Body of pancreas (tissue), 4 donors: Measurements from ENCODE around the gene RAB17. TPM values are rescaled to one million over a fixed set of nuclear protein-coding genes. Genes with fewer than 3 reads are reported as not detected.
A peak's percentile ranks its signal among the peaks of the same experiment; 100 is the strongest.

Source experiments
- ATAC-seq: fragments of 150-250 bp; one replicate; pipeline ENCODE4 v1.9.1; 2016
- DNase-seq, 4 donors: peaks; one replicate each; pipeline ENCODE4 v3.0.0-alpha.2; 2019
- H3K27ac ChIP-seq, 4 donors: fragments of 200-600 bp; sonication (generic); 1 replicate in 3 of 4; 2 replicates in 1 of 4; pipeline versions ENCODE4 v1.5.1 to v1.6.1; 2016 to 2019; ENCODE audit warnings: mild to moderate bottlenecking in 1 of 4, mixed read lengths in 1 of 4, moderate library complexity in 1 of 4
- H3K27me3 ChIP-seq, 2 donors: fragments of 200-600 bp; sonication (generic); one replicate each; pipeline ENCODE4 v1.6.0; 2016; ENCODE audit warnings: mild to moderate bottlenecking in 1 of 2
- H3K36me3 ChIP-seq, 2 donors: fragments of 200-600 bp; sonication (generic); replicated peaks in 1 of 2; 2 replicates each; pipeline ENCODE4 v1.5.1; 2016; ENCODE audit warnings: low read depth in 2 of 2; ENCODE audit not compliant: insufficient read depth in 1 of 2
- H3K4me1 ChIP-seq: fragments of 200-600 bp; sonication (generic); one replicate; pipeline ENCODE4 v1.6.0; 2016
- H3K4me3 ChIP-seq, 2 donors: fragments of 200-600 bp; sonication (generic); 1 replicate in 1 of 2; 2 replicates in 1 of 2; pipeline ENCODE4 v1.5.1; 2016 to 2019
- H3K9me3 ChIP-seq, 3 donors: fragments of 200-600 bp; sonication (generic); 1 replicate in 2 of 3; 2 replicates in 1 of 3; pipeline ENCODE4 v1.5.1; 2016
- CTCF ChIP-seq, 7 experiments: fragments of 450-650 bp in 4 of 7; fragments of 200-600 bp in 3 of 7; sonication (generic) in 3 of 7; IDR thresholded peaks; one replicate each; pipeline ENCODE4 v1.5.1; 2016 to 2019; ENCODE audit warnings: antibody characterized with exemption in 7 of 7
- POLR2A ChIP-seq, 3 donors: fragments of 450-650 bp; IDR thresholded peaks; one replicate each; pipeline ENCODE4 v1.6.1; 2016; ENCODE audit warnings: antibody characterized with exemption in 3 of 3, mild to moderate bottlenecking in 2 of 3
- WGBS, 2 donors: methylation state at CpG; one replicate each; pipeline ENCODE4 v1.1.5; 2017; 5-methylcytosine and 5-hydroxymethylcytosine counted together
- intact Hi-C: fragments of 100-400 bp; cut with DNase I; formaldehyde crosslinking; loops from one replicate; pipeline ENCODE4 v1.15.1; 2023
- total RNA-seq, 2 donors: library from RNA; depleted of rRNA; stranded (reverse); fragments of >200 nt; gene quantifications; one replicate each; pipeline ENCODE4 v1.1.0, GENCODE V29; 2016

Gene RAB17
- total RNA-seq, 2 donors from 2014 or later = 35.3 to 38.9 TPM

DNA sequence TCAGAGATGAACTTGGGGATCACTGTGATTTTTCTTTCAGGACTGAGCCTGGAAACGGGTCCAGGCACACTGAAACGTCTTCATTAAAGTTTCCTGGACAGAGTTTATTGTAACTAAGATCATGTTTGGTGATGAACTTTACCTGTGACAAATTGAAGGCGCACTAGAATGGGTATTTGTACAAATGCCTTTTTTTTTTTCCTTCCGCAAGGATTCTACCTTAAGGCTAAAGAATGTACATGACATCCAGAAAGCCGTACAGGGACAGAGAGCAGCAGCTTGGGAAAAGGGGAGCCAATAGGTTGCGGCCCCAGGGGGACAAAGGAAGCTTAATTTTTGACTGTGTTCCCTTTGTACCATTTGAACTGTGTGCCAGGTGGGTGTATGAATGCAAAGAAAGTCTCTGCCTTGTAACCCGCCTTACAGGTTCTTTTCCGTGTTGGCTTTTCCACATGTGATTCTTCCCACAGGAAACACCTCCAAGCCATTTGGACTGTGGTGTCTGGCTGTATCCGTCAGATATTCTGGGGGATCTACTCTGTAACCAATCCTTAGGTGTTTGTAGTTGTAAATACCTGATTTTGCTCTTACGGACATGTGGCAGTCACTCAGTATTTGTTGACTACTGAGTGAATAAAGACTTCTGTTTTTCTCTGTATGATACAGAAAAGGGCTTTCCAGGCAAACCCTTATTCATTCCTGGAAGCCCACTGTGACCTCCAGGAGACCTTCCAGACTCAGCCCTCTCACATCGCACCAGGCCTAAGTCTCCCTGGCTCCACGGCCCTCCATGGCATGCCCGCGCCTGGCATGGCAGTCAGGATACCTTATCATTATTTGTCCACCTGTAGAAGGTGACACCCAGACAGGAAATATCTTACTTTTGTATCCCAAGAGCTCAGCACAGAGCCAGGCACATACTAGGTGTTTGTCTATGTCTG is 38.0 kb upstream of the RAB17 start:
- 26 to 32% methylated on average over 14 of the region's 14 CpGs for WGBS, 2 donors
- Histone ChIP-seq H3K4me3 (no peak overlapping the region), H3K36me3 (no peaks in the 10 kb centered on the region), H3K27ac (peak overlapping the region; percentile 9 to 60 (median 44)), H3K4me1 (peaks cover 29% of the 10 kb centered on the region), H3K27me3 (no peaks in the 10 kb centered on the region), H3K9me3 (no peaks in the 10 kb centered on the region)
- ATAC-seq (peak; percentile 23), DNase-seq (peak in 3 of 4 donors; percentile 25 to 50 (median 28))
- intact Hi-C loops = no loop called here
- TF ChIP-seq CTCF (IDR thresholded peaks at IDR 0.05) (no peak), POLR2A (IDR thresholded peaks at IDR 0.05) (no peak)

DNA sequence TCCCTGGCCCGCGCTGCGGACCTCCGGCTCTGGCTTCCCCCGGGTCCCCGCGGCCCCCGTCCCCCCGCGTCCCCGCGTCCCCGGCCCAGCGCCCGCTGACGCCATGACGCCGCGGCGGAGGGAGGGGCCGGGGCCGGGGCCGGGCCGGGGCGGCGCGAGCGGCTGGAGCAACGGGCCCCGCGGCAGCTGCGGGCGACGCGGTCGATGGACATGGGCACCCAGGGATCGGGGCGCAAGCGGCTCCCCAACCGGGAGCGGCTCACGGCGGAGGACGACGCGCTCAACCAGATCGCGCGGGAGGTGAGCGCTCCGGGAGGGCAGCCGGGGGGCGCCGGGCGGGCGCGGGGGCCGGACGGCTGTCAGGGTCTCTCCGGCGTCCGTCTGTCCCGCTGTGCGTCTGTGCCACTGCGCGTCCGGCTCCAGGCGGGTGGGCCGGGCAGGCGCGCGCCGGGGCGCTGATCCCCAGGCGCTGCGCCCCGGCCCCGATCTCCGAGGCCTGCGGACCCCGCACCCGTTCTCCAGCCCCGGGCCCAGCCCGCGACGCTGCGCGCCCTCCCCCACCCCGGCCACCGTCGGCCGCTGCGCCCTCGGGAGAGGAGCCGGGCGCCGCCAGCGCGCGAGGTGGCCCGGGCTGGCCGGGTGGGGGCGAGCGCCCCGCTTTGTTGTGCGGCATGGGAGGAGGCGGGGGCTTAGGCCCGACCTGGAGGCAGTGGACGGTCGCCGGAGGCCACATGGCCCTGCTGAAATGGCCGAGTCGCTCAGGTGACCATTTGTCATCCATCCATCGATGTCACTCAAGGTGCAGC is 37.1 kb upstream of the RAB17 start, which contains the start of gene LRRFIP1:
LRRFIP1 (plus strand) TSS at position 147 of the 806 bp plus-strand sequence; CDS start at position 205, 58 bp downstream.
- Histone ChIP-seq H3K4me1 (peaks cover 29% of the 10 kb centered on the region), H3K4me3 (no peak within 1 kb of the TSS), H3K27ac (peak within 1 kb of the TSS; percentile 41 to 60 (median 56)), H3K9me3 (no peaks in the 10 kb centered on the region), H3K27me3 (no peaks in the 10 kb centered on the region), H3K36me3 (no peaks in the 10 kb centered on the region)
- peak; percentile 32 to 54 (median 50) for DNase-seq
- 0 to 2% methylated on average over 7 to 72 of the region's 114 CpGs for WGBS, 2 donors
- intact Hi-C loops = no loop called here
- peak; percentile 79 for ATAC-seq
- peak in 2 of 3 donors; percentile 12 to 26 for TF ChIP-seq POLR2A (IDR thresholded peaks at IDR 0.05)
- peak in 2 of 7 experiments; percentile 15 to 19 for TF ChIP-seq CTCF (IDR thresholded peaks at IDR 0.05)

DNA sequence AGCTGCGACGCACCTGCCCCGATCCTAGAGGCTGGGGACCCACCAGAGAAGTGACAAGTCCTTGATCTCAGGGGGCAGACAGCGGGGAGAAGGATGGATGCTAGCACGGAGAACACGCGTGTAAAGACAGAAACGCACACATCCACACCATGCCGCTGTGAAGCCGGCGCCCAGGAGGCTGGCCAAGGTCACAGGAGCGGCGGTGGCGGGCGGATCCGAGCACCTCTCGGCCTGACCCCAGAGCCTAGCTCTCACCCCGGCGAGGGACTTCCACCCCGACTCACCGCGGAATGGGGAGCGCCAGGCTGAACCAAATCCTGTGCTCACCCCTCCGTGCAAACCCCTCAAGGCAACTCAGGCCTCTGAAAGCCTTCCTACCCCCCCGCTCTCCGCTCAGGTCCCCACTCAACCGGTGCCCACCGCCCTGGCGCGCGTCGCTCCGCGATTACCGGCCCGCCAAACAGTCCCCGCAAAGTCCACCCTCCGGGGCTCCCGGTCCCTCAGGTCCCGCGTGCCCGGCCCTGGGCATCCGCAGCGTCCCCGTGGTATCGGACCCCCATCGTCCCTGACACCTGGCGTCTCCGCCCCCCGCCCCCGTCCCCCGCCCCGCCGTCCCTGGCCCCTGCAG is 36.4 kb upstream of the RAB17 start:
- peak overlapping the region; percentile 41 to 60 (median 56) for H3K27ac ChIP-seq
- no peaks in the 10 kb centered on the region for H3K9me3 ChIP-seq
- peaks cover 29% of the 10 kb centered on the region for H3K4me1 ChIP-seq
- 8 to 34% methylated on average over 12 to 50 of the region's 54 CpGs for WGBS, 2 donors
- TF ChIP-seq CTCF (IDR thresholded peaks at IDR 0.05) = no peak
- TF ChIP-seq POLR2A (IDR thresholded peaks at IDR 0.05) = no peak
- ATAC-seq (peak; percentile 23), DNase-seq (peak in 1 of 4 donors; percentile 45)
- H3K27me3 ChIP-seq = no peaks in the 10 kb centered on the region
- no peaks in the 10 kb centered on the region for H3K36me3 ChIP-seq
- H3K4me3 ChIP-seq = no peak overlapping the region
- intact Hi-C loops = no loop called here

GRCh38 chr2:237625777-237626176 is 35.2 kb upstream of the RAB17 start:
- no peaks in the 10 kb centered on the region for H3K9me3 ChIP-seq
- WGBS, 2 donors = 54 to 89% methylated on average over 3 to 6 of the region's 6 CpGs
- H3K4me3 ChIP-seq = no peak overlapping the region
- H3K27ac ChIP-seq = peak overlapping the region in 2 of 4 donors; percentile 42
- intact Hi-C loops = no loop called here
- no peaks in the 10 kb centered on the region for H3K36me3 ChIP-seq
- DNase-seq (no peak), ATAC-seq (no peak)
- H3K27me3 ChIP-seq = no peaks in the 10 kb centered on the region
- peaks cover 29% of the 10 kb centered on the region for H3K4me1 ChIP-seq
- TF ChIP-seq POLR2A (IDR thresholded peaks at IDR 0.05) = no peak
- TF ChIP-seq CTCF (IDR thresholded peaks at IDR 0.05) = no peak
